ENCODE data around the gene USP54.

DNA sequence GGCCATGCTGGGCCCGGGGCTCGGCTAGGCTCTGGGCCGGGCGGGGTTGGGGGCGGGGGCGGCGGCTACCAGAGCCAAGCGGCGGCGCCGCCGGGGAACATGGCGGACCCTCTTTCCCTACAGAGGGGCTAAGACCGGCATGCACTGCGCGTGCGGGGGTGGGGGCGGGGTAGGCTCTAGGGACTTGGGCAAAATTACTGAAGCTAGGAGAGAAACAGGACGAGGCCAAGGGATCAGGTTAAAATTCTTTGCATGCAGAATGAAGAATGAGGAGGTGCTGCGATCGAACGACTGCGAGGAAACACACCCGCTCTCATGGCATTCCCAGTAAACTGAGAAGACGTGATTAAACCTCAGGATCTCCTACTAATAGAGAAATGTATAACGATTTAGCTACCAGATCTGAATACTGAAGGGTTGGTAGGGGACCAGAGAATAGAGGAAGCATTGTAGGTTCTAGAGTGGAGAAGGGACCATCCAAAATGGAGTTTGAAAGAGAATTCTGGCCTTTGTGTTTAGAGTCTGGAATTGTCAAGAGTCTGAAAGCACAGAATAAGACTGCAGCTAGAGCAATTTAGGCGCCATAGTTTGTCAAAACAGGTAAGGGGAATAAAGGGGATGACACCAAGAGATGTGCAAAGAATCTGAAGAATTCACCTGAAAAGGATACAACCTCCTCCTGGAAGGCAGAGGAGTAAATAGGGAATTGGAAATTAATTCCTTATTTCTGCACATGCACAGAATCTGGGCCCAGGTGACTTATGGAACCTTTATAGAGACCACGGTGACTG, 95.1 kb downstream of the USP54 start, which contains the start of gene PPP3CB:
- TF ChIP-seq POLR2AphosphoS5 (IDR thresholded peaks at IDR 0.05; ENCODE audit: low read depth, low read length) (no peak; the same call in 1 of the 2 replicates), REST (IDR thresholded peaks at IDR 0.05; ENCODE audit: insufficient read depth in 1 of 2, low read depth in 2 of 2, low read length in 2 of 2) (no peak), TAF1 (IDR thresholded peaks at IDR 0.05; ENCODE audit: borderline replicate concordance, insufficient read depth, low read length) (peak; percentile 58; the same call in 1 of the 2 replicates), SIN3A (IDR thresholded peaks at IDR 0.05; ENCODE audit: borderline replicate concordance, insufficient read depth, low read length) (no peak)

Data from PFSK-1 (cell line).